ENCODE measurements around the gene OPN4. TPM values are rescaled to one million over a fixed set of nuclear protein-coding genes. Genes with fewer than 3 reads are reported as not detected.
A peak's percentile ranks its signal among the peaks of the same experiment; 100 is the strongest.

OPN4 gene
- total and polyA plus RNA-seq, 10 donors, result not detected

DNA sequence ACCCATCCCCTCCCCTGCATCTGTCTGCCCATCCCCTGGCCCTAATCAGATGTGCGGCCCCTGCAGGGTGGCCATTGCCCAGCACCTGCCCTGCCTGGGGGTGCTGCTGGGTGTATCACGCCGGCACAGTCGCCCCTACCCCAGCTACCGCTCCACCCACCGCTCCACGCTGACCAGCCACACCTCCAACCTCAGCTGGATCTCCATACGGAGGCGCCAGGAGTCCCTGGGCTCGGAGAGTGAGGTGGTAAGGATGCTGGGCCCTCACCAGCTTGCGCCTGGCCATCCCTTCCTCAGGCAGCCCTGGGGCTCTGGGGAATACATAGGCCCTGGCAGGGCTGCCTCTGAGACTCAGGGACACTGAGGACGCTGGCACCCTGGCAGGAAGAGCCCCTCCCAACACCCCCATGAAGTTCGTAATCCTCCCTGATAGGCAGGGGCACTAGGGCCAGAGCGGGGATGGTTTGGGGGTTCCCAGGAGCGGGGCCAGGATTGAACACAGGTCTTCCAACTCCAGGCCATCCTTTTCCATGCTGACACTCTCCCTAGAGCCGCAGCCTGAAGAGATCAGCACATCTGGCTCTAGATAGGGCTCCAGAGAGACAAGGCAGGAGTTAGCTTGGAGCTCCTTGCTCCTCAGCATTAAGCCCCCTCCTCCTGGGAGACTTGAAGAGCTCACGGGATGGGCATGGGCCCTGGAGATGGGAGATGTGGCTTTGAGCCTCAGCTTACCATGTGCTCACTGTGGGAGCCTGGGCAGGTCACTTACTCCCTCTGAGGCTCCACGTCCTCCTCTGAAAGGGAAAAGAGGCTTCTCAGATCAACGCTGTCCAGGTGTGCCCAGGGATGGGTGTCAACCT is 8.1 kb downstream of the OPN4 start:
- Histone ChIP-seq H3K4me3 (no peak overlapping the region), H3K4me1 (peaks cover 0 to 17% (median 0%) of the 10 kb centered on the region in 6 donors), H3K36me3 (no peaks in the 10 kb centered on the region), H3K27ac (no peak overlapping the region), H3K27me3 (replicated peaks in 1 of 7) (peaks cover 0 to 14% (median 0%) of the 10 kb centered on the region in 7 donors), H3K9me3 (no peaks in the 10 kb centered on the region)
- 85 to 92% (median 88%) methylated on average over 11 to 19 of the region's 19 CpGs for WGBS, 5 donors
- TF ChIP-seq POLR2AphosphoS5 (IDR thresholded peaks at IDR 0.05) (no peak), POLR2A (IDR thresholded peaks at IDR 0.05) (no peak)
- TF ChIP-seq, protein P1, sequence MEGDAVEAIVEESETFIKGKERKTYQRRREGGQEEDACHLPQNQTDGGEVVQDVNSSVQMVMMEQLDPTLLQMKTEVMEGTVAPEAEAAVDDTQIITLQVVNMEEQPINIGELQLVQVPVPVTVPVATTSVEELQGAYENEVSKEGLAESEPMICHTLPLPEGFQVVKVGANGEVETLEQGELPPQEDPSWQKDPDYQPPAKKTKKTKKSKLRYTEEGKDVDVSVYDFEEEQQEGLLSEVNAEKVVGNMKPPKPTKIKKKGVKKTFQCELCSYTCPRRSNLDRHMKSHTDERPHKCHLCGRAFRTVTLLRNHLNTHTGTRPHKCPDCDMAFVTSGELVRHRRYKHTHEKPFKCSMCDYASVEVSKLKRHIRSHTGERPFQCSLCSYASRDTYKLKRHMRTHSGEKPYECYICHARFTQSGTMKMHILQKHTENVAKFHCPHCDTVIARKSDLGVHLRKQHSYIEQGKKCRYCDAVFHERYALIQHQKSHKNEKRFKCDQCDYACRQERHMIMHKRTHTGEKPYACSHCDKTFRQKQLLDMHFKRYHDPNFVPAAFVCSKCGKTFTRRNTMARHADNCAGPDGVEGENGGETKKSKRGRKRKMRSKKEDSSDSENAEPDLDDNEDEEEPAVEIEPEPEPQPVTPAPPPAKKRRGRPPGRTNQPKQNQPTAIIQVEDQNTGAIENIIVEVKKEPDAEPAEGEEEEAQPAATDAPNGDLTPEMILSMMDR (IDR thresholded peaks at IDR 0.05 in 8 of 11, conservative IDR thresholded peaks at IDR 0.05 in 3 of 11), result no peak
- intact Hi-C loops (cut with DNase I; ENCODE audit: low total_unique reads), result no loop called here
- peak; percentile 66 for DNase-seq

GRCh38 chr10:86663046-86663345 is 8.6 kb downstream of the OPN4 start:
- WGBS, 5 donors, result 90 to 94% (median 91%) methylated on average over 3 to 8 of the region's 8 CpGs
- intact Hi-C loops (cut with DNase I; ENCODE audit: low total_unique reads), result no loop called here
- peak; percentile 50 for DNase-seq
- H3K27me3 ChIP-seq (replicated peaks in 1 of 7), result peaks cover 0 to 8% (median 0%) of the 10 kb centered on the region in 7 donors
- H3K9me3 ChIP-seq, result no peaks in the 10 kb centered on the region
- TF ChIP-seq POLR2A (IDR thresholded peaks at IDR 0.05) (no peak), POLR2AphosphoS5 (IDR thresholded peaks at IDR 0.05) (no peak)
- TF ChIP-seq, protein P1 (IDR thresholded peaks at IDR 0.05 in 8 of 11, conservative IDR thresholded peaks at IDR 0.05 in 3 of 11), result no peak
- peaks cover 0 to 17% (median 0%) of the 10 kb centered on the region in 6 donors for H3K4me1 ChIP-seq
- no peaks in the 10 kb centered on the region for H3K36me3 ChIP-seq
- H3K4me3 ChIP-seq, result no peak overlapping the region
- H3K27ac ChIP-seq, result no peak overlapping the region

GRCh38 chr10:86663576-86664339 is 9.4 kb downstream of the OPN4 start:
- no peak for TF ChIP-seq POLR2A (IDR thresholded peaks at IDR 0.05)
- TF ChIP-seq POLR2AphosphoS5 (IDR thresholded peaks at IDR 0.05), result no peak
- TF ChIP-seq, protein P1 (IDR thresholded peaks at IDR 0.05 in 8 of 11, conservative IDR thresholded peaks at IDR 0.05 in 3 of 11), result no peak
- H3K36me3 ChIP-seq, result no peaks in the 10 kb centered on the region
- DNase-seq, result peak; percentile 57
- H3K27ac ChIP-seq, result no peak overlapping the region
- intact Hi-C loops (cut with DNase I; ENCODE audit: low total_unique reads), result no loop called here
- H3K9me3 ChIP-seq, result no peaks in the 10 kb centered on the region
- H3K27me3 ChIP-seq (replicated peaks in 1 of 7), result peaks cover 0 to 6% (median 0%) of the 10 kb centered on the region in 7 donors
- H3K4me3 ChIP-seq, result no peak overlapping the region
- H3K4me1 ChIP-seq, result peaks cover 0 to 17% (median 0%) of the 10 kb centered on the region in 6 donors
- WGBS, 5 donors, result 80 to 93% (median 86%) methylated on average over 7 to 10 of the region's 10 CpGs
